Small intestine (tissue), 7 donors: ENCODE measurements around the gene STK24. TPM values are rescaled to one million over a fixed set of nuclear protein-coding genes. Genes with fewer than 3 reads are reported as not detected.

ENCODE experiments used
- DNase-seq, 2 donors: peaks; one replicate each; pipeline versions ENCODE4 v3.0.0 to v3.0.0-alpha.2; 2013
- FAIRE-seq: peaks from 2 replicates; lab custom pipeline; 2012; peaks lifted over from hg19 to GRCh38; lab: Jason Lieb, UNC
- H3K27ac ChIP-seq, 3 donors: one replicate each; pipeline ENCODE4 v1.5.1; 2013; ENCODE audit warnings: low read length in 2 of 3, mild to moderate bottlenecking in 2 of 3, control low read depth in 1 of 3, inconsistent platforms in 1 of 3, low read depth in 1 of 3, moderate library complexity in 1 of 3
- H3K27me3 ChIP-seq, 3 donors: one replicate each; pipeline ENCODE4 v1.6.1; 2013; ENCODE audit warnings: low read length in 3 of 3, inconsistent platforms in 1 of 3; ENCODE audit not compliant: control insufficient read depth in 3 of 3, insufficient read depth in 3 of 3
- H3K36me3 ChIP-seq, 3 donors: one replicate each; pipeline ENCODE4 v1.6.1; 2013; ENCODE audit warnings: low read length in 3 of 3, inconsistent platforms in 1 of 3, low read depth in 1 of 3, mild to moderate bottlenecking in 1 of 3, moderate library complexity in 1 of 3; ENCODE audit not compliant: control insufficient read depth in 3 of 3, insufficient read depth in 2 of 3
- H3K4me1 ChIP-seq, 3 donors: one replicate each; pipeline ENCODE4 v1.6.1; 2013; ENCODE audit warnings: low read length in 2 of 3, inconsistent platforms in 1 of 3, low read depth in 1 of 3, mild to moderate bottlenecking in 1 of 3, moderate library complexity in 1 of 3; ENCODE audit not compliant: control insufficient read depth in 3 of 3, insufficient read depth in 2 of 3
- H3K4me3 ChIP-seq, 3 donors: one replicate each; pipeline ENCODE4 v1.5.1; 2013; ENCODE audit warnings: low read length in 3 of 3, control low read depth in 1 of 3, inconsistent platforms in 1 of 3, low read depth in 1 of 3, mild to moderate bottlenecking in 1 of 3, moderate library complexity in 1 of 3
- H3K9me3 ChIP-seq, 2 donors: one replicate each; pipeline ENCODE4 v1.6.1; 2013; ENCODE audit warnings: low read depth in 1 of 2, low read length in 1 of 2; ENCODE audit not compliant: control insufficient read depth in 2 of 2, insufficient read depth in 1 of 2
- WGBS, 3 donors: extraction: QIAGEN DNeasy Blood & Tissue Kit; methylation state at CpG; one replicate each; pipeline ENCODE4 v1.1.7; 2013; 5-methylcytosine and 5-hydroxymethylcytosine counted together
- polyA plus RNA-seq, 4 donors: library from polyadenylated mRNA; stranded (reverse) in 3 of 4; unstranded in 1 of 4; fragments of 200-250 nt in 3 of 4; fragments of 120-200 nt in 1 of 4; gene quantifications; one replicate each; pipeline versions ENCODE4 v1.2.1 to v1.2.3, GENCODE V29; 2013
- donor health status: healthy with polysubstance abuse.
- donor health status: control.
- donor health status: control.
- donor health status: Bipolar disorder and iron deficiency.
- donor health status: healthy.

The STK24 gene
- polyA plus RNA-seq, 4 donors: 71.4 to 119 (median 115) TPM

- FAIRE-seq: no peak
- H3K4me1 ChIP-seq: peaks cover 6 to 40% (median 16%) of the 10 kb centered on the region in 3 donors
Observed at GRCh38 chr13:98523455-98524102, 53.3 kb downstream of the STK24 start.

GRCh38 chr13:98522371-98522770 lies 54.5 kb downstream of the STK24 start:
- H3K4me1 ChIP-seq: peaks cover 6 to 38% (median 16%) of the 10 kb centered on the region in 3 donors

More at GRCh38 chr13:98523455-98524102, 53.3 kb downstream of the STK24 start:
- no peak overlapping the region for H3K4me3 ChIP-seq
- H3K9me3 ChIP-seq: no peaks in the 10 kb centered on the region
- DNase-seq: no peak
- no peak overlapping the region for H3K27ac ChIP-seq
- H3K27me3 ChIP-seq: no peaks in the 10 kb centered on the region
- WGBS, 3 donors: 75 to 85% (median 84%) methylated on average over 16 of the region's 16 CpGs
- H3K36me3 ChIP-seq: peaks cover 0 to 45% (median 0%) of the 10 kb centered on the region in 3 donors

GRCh38 chr13:98521461-98522247 lies 55.3 kb downstream of the STK24 start:
- Histone ChIP-seq H3K36me3 (peaks cover 0 to 41% (median 0%) of the 10 kb centered on the region in 3 donors), H3K4me3 (no peak overlapping the region), H3K9me3 (no peaks in the 10 kb centered on the region), H3K27me3 (no peaks in the 10 kb centered on the region), H3K27ac (no peak overlapping the region), H3K4me1 (peaks cover 6 to 38% (median 16%) of the 10 kb centered on the region in 3 donors)
- FAIRE-seq (no peak), DNase-seq (no peak)
- WGBS, 3 donors: 82 to 86% (median 85%) methylated on average over 20 of the region's 20 CpGs

More at GRCh38 chr13:98522371-98522770, 54.5 kb downstream of the STK24 start:
- no peak for DNase-seq
- no peak overlapping the region for H3K4me3 ChIP-seq
- H3K9me3 ChIP-seq: no peaks in the 10 kb centered on the region
- no peak for FAIRE-seq
- 86 to 95% (median 93%) methylated on average over 5 of the region's 5 CpGs for WGBS, 3 donors
- no peaks in the 10 kb centered on the region for H3K27me3 ChIP-seq
- H3K27ac ChIP-seq: no peak overlapping the region
- H3K36me3 ChIP-seq: peaks cover 0 to 38% (median 0%) of the 10 kb centered on the region in 3 donors

- Histone ChIP-seq H3K4me3 (no peak overlapping the region), H3K27me3 (no peaks in the 10 kb centered on the region), H3K27ac (no peak overlapping the region), H3K9me3 (no peaks in the 10 kb centered on the region), H3K4me1 (peaks cover 6 to 37% (median 16%) of the 10 kb centered on the region in 3 donors), H3K36me3 (peaks cover 0 to 46% (median 0%) of the 10 kb centered on the region in 3 donors)
- FAIRE-seq (no peak), DNase-seq (no peak)
- 81 to 88% (median 82%) methylated on average over 18 of the region's 18 CpGs for WGBS, 3 donors
Observed at GRCh38 chr13:98520674-98521449, 56.0 kb downstream of the STK24 start.

- no peak for FAIRE-seq
- Histone ChIP-seq H3K27me3 (no peaks in the 10 kb centered on the region), H3K36me3 (peaks cover 0 to 43% (median 0%) of the 10 kb centered on the region in 3 donors), H3K4me3 (no peak overlapping the region), H3K27ac (no peak overlapping the region), H3K4me1 (peaks cover 6 to 28% (median 11%) of the 10 kb centered on the region in 3 donors), H3K9me3 (no peaks in the 10 kb centered on the region)
- WGBS, 3 donors: 65 to 74% (median 71%) methylated on average over 4 of the region's 4 CpGs
- no peak for DNase-seq
Observed at GRCh38 chr13:98519976-98520375, 56.9 kb downstream of the STK24 start.

- Histone ChIP-seq H3K9me3 (no peaks in the 10 kb centered on the region), H3K36me3 (peaks cover 0 to 34% (median 3%) of the 10 kb centered on the region in 3 donors), H3K27ac (no peak overlapping the region), H3K4me3 (no peak overlapping the region), H3K4me1 (peaks cover 0 to 15% (median 0%) of the 10 kb centered on the region in 3 donors), H3K27me3 (no peaks in the 10 kb centered on the region)
- WGBS, 3 donors: 76 to 82% (median 80%) methylated on average over 6 of the region's 6 CpGs
- DNase-seq (no peak), FAIRE-seq (no peak)
Observed at GRCh38 chr13:98517576-98518310, 59.2 kb downstream of the STK24 start.

GRCh38 chr13:98515818-98516465 lies 61.0 kb downstream of the STK24 start:
- Histone ChIP-seq H3K9me3 (no peaks in the 10 kb centered on the region), H3K27ac (no peak overlapping the region), H3K36me3 (peaks cover 0 to 30% (median 5%) of the 10 kb centered on the region in 3 donors), H3K4me3 (no peak overlapping the region), H3K4me1 (peaks cover 0 to 3% (median 0%) of the 10 kb centered on the region in 3 donors), H3K27me3 (no peaks in the 10 kb centered on the region)
- WGBS, 3 donors: 86 to 90% (median 90%) methylated on average over 4 of the region's 4 CpGs
- DNase-seq (no peak), FAIRE-seq (no peak)
